Lower leg skin (tissue), 4 donors: ENCODE measurements around the gene ZNF814. TPM values are rescaled to one million over a fixed set of nuclear protein-coding genes. Genes with fewer than 3 reads are reported as not detected.
"Not testable (repeated sequence)": the region's sequence is repeated elsewhere in the genome, so short reads cannot be mapped to it uniquely, and the experiment has no call there.

Experiments
- DNase-seq, 2 donors: peaks; one replicate each; pipeline ENCODE4 v3.0.0-alpha.2; 2019; ENCODE audit warnings: low spot score in 2 of 2
- H3K4me3 ChIP-seq: fragments of 200-600 bp; sonication (generic); 2 replicates; pipeline ENCODE4 v1.5.1; 2017; ENCODE audit warnings: mild to moderate bottlenecking, low read depth; ENCODE audit not compliant: poor library complexity, severe bottlenecking
- CTCF ChIP-seq, 3 donors: fragments of 450-650 bp; IDR thresholded peaks; one replicate each; pipeline ENCODE4 v1.5.1; 2016; ENCODE audit warnings: antibody characterized with exemption in 3 of 3, mild to moderate bottlenecking in 3 of 3, moderate library complexity in 2 of 3
- POLR2A ChIP-seq, 2 donors: fragments of 450-650 bp; IDR thresholded peaks; one replicate each; pipeline ENCODE4 v1.6.1; 2016 to 2017; ENCODE audit warnings: antibody characterized with exemption in 2 of 2, mild to moderate bottlenecking in 1 of 2, moderate library complexity in 1 of 2
- WGBS, 2 donors: methylation state at CpG; one replicate each; pipeline ENCODE4 v1.1.5; 2018; 5-methylcytosine and 5-hydroxymethylcytosine counted together
- intact Hi-C: fragments of 100-400 bp; cut with DNase I; formaldehyde crosslinking; loops from one replicate; pipeline ENCODE4 v1.15.0; 2023; ENCODE audit warnings: low total_unique reads
- total RNA-seq, 4 donors: library from RNA; depleted of rRNA; stranded (reverse); fragments of >200 nt; gene quantifications; one replicate each; pipeline ENCODE4 v1.1.0, GENCODE V29; 2016

The ZNF814 gene
- total RNA-seq, 4 donors from 2014 or later: 6.9 to 18.4 (median 10.0) TPM

- WGBS, 2 donors: 85 to 87% methylated on average over 17 of the region's 17 CpGs
- intact Hi-C loops: no loop called here
- DNase-seq: no peak
- TF ChIP-seq CTCF (IDR thresholded peaks at IDR 0.05) (no peak), POLR2A (IDR thresholded peaks at IDR 0.05) (no peak)
- H3K4me3 ChIP-seq: no peak overlapping the region
Measured at GRCh38 chr19:57815247-57816075, 73.4 kb downstream of the ZNF814 start.

- H3K4me3 ChIP-seq: peak within 1 kb of the TSS; percentile 93
- intact Hi-C loops: no loop called here
- no peak for TF ChIP-seq POLR2A (IDR thresholded peaks at IDR 0.05)
- no peak for TF ChIP-seq CTCF (IDR thresholded peaks at IDR 0.05)
- 1% methylated on average over 39 to 49 of the region's 50 CpGs for WGBS, 2 donors
- DNase-seq: peak; percentile 89 to 95
Measured at GRCh38 chr19:57814505-57815246, 74.2 kb downstream of the ZNF814 start, which contains the start of gene ZNF552. Gene ZNF552, minus strand, starts transcription at chr19:57814913. Its CDS starts 170 bp downstream, at chr19:57814743.

DNA sequence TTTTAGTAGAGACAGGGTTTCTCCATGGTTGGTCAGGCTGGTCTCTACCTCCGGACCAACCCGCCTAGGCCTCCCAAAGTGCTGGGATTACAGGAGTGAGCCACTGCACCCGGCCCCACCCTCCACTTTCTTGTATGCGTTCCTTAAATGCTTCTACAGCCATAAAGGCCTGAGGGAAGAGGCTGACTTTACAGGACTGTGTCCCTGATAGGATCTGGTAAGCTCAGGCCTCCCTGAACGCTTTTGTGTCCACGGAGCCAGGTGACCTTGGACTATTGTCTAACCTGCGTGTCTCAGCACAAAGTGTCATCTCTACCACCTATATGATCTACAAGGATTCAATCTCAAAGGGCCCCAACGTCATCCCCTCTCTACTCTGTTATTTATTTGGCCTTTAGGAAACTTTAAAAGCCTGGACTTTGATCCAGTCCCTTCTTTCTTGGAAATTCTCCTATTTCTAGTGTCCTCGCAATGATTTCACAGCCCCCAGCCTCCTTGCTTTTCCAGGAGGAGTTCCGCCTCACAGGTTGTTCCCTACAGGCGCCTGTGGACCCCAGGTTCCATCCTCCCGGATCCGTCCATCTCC, 74.8 kb downstream of the ZNF814 start:
- no peak for DNase-seq
- H3K4me3 ChIP-seq: peak overlapping the region; percentile 93
- intact Hi-C loops: no loop called here
- TF ChIP-seq CTCF (IDR thresholded peaks at IDR 0.05): no peak
- TF ChIP-seq POLR2A (IDR thresholded peaks at IDR 0.05): no peak
- 20% methylated on average over 13 of the region's 13 CpGs for WGBS, 2 donors

DNA sequence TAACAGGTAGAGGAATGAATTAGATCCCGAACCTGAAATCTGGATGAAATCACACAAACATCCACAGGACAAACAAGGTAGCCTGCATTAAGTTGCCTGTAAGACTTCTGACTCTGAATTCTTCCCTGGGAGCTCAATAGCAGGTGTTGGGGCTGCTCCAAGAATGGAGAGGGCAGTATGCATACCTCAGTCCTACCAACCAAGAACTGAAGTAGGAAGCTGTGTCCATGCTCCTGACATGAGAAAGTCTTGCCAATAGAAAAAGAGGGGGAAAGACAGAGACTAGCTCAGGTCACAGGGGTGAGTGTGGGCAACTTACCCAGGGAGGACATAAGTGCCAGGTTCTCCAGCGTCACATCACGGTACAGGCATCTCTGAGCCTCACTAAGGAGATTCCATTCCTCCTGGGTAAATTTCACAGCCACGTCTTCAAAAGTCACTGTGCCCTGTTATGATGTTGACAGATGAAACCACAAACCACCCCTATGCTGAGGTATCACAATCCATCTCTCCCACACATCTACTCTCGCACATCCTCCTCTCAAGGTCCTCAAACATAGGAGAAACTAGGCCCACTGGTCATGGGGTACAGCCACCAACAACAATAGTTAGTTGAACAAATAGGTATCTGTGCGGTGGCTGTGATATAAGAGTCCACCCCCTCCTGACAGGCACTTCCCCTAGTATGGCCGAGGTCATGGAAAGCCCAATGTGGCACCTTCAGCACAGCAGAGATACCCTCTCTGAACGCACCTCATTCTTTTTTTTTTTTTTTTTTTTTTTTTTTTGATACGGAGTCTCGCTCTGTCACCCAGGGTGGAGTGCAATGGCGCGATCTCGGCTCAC, 75.6 kb downstream of the ZNF814 start:
- H3K4me3 ChIP-seq: not testable (repeated sequence)

GRCh38 chr19:57812226-57812625, 76.6 kb downstream of the ZNF814 start:
- TF ChIP-seq POLR2A (IDR thresholded peaks at IDR 0.05) (no peak), CTCF (IDR thresholded peaks at IDR 0.05) (no peak)
- 91 to 92% methylated on average over 3 of the region's 3 CpGs for WGBS, 2 donors
- intact Hi-C loops: no loop called here
- H3K4me3 ChIP-seq: no peak overlapping the region
- DNase-seq: no peak

More for the DNA sequence above, 75.6 kb downstream of the ZNF814 start:
- DNase-seq, intact Hi-C loops: not testable (repeated sequence)
- WGBS, 2 donors: 87 to 88% methylated on average over 12 to 13 of the region's 13 CpGs

GRCh38 chr19:57810410-57811295, 78.2 kb downstream of the ZNF814 start:
- DNase-seq: not testable (repeated sequence)

More at GRCh38 chr19:57810410-57811295, 78.2 kb downstream of the ZNF814 start:
- 81 to 83% methylated on average over 17 of the region's 17 CpGs for WGBS, 2 donors
- intact Hi-C loops, H3K4me3 ChIP-seq: not testable (repeated sequence)
